ENCODE results near the gene PLA2G2F. TPM values are rescaled to one million over a fixed set of nuclear protein-coding genes. Genes with fewer than 3 reads are reported as not detected.
A peak's percentile ranks its signal among the peaks of the same experiment; 100 is the strongest.

Gene PLA2G2F
- total and polyA plus RNA-seq, 9 of the 15 experiments (the other 6 are each of a cell fraction or from before 2014, with no cell fraction given) = not detected

DNA sequence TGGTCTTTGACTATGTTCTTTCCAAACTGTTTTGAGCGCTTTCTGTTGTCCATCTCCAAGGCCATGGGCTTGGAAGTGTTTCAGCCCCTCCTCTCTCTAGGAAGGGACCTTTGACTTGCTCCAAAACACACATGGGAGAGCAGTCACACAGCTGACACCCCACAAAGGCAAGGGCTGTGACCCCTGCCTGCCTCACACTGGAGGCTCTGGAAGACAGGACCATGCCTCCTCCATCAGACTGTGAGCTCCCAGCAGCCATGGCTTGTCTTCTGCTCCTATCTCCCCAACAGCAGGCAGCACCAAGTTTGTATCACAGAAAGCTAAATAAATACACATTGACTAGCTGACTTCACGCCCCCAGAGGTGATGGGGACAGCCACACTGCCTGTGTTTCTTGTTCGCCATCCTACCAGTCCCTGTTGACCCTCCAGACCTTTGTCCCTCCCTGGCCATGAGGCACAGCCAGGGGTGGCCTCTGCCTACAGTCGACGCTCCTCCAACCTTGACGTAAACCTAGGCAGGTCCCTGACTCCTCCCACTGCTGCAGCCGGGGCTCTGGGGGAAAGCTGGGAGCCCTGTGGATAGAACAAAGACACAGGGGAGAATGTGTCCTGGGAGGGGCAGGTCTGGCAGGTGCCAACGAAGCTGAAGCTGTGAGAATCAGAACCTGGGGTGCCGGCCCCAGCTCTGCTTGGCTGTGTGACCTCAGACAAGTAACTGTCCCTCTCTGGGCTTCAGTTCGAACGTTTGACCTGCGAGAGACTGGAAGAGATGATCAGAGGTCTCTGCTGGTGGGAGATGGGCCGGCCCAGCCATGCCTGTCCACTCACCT, 4.8 kb downstream of the PLA2G2F start:
- H3K79me2 ChIP-seq (ENCODE audit: control insufficient read depth, insufficient read depth, low read length) = no peaks in the 10 kb centered on the region
- H2AFZ ChIP-seq (ENCODE audit: low read depth, low read length) = no peak overlapping the region
- no peak for DNase-seq (ENCODE audit: extremely low read depth in 1 of 4, low spot score in 3 of 4)
- TF ChIP-seq ZFP36 (IDR thresholded peaks at IDR 0.05; ENCODE audit: low read depth, low read length, partially characterized antibody) (peak; percentile 45), BCOR (IDR thresholded peaks at IDR 0.05) (peak; percentile 37; the same call in 1 of the 2 replicates), PHF20 (IDR thresholded peaks at IDR 0.05; ENCODE audit: partially characterized antibody) (no peak)
- H3K36me3 ChIP-seq (ENCODE audit: control insufficient read depth, insufficient read depth, low read length) = no peaks in the 10 kb centered on the region
- no peaks in the 10 kb centered on the region; the same call in 1 of the 2 replicates for H4K20me1 ChIP-seq (replicated peaks; ENCODE audit: control insufficient read depth, insufficient read depth, low read length)
- ChIA-PET CTCF (ENCODE audit: low intra/inter-chr PET ratio) (no interaction called here), POLR2A (interaction anchor here (0.5 to 1.5 kb wide), 5 partner anchors 12 to 364 kb away, joined by 3 to 5 read pairs (median 3); partner anchors contain the start of gene MUL1)
- H3K4me3 ChIP-seq = no peak overlapping the region
- no peaks in the 10 kb centered on the region for H3K9me1 ChIP-seq (ENCODE audit: control insufficient read depth, insufficient read depth, low read length)
- intact Hi-C loops (cut with micrococcal nuclease) = no loop called here
- H3K4me1 ChIP-seq (replicated peaks in 1 of 2; ENCODE audit: control insufficient read depth in 2 of 2, insufficient read depth in 2 of 2, low read length in 2 of 2) = peaks cover 0 to 4% of the 10 kb centered on the region in 2 experiments; a peak in 1 of 5 replicates
- WGBS (ENCODE audit: insufficient coverage, low coverage, missing lambda C conversion rate) = 2% methylated on average over 13 of the region's 13 CpGs
- in situ Hi-C loops (cut with MboI) = no loop called here
- no peaks in the 10 kb centered on the region for H3K9me3 ChIP-seq (replicated peaks; ENCODE audit: control insufficient read depth, insufficient read depth, low read depth, low read length)
- no peak for ATAC-seq
- H3K4me2 ChIP-seq (ENCODE audit: insufficient read depth, low read length) = no peak overlapping the region
- no peak for FAIRE-seq
- peaks cover 6 to 77% of the 10 kb centered on the region in 2 experiments; a peak in 4 of 5 replicates for H3K27me3 ChIP-seq (ENCODE audit: control insufficient read depth in 2 of 2, insufficient read depth in 2 of 2, low read length in 2 of 2)
- BruUV-seq (replicated peaks) = no TSS peak
- no peak overlapping the region for H3K9ac ChIP-seq (ENCODE audit: insufficient read depth in 1 of 2, low read depth in 2 of 2, low read length in 2 of 2)
- H3K27ac ChIP-seq (ENCODE audit: extremely low read depth, low read depth, low read length) = no peak overlapping the region

Measured in K562 (cell line).